GM19395 (cell line): ENCODE results near the gene ARL17A.
"Not testable (repeated sequence)": the region's sequence is repeated elsewhere in the genome, so short reads cannot be mapped to it uniquely, and the experiment has no call there.

ENCODE experiments used
- ATAC-seq: cut with Tn5 transposase; IDR thresholded peaks from one replicate; pipeline ENCODE4 v1.9.1; 2021; ENCODE audit warnings: mild to moderate bottlenecking, moderate library complexity; ENCODE audit not compliant: unreplicated experiment

ARL17A gene

DNA sequence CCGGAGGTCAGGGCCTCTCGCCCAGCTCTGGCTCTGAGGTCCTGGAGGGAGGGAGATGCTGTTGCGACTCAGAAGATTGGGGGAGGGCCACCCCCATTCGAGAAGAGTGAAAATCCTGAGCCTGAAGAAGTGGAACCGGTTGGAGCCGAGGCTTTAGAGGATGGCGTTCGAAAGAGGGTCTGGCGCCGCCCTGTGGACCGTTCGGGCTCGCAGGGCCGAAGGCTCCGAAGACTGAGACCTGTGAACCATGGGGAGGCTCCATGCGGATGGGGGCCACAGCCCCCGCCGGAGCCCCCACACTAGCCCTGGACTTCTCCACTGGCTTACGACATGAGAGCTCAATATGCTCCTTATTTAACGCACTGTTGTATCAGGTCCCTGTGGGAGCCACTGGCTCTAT lies 20.3 kb downstream of the ARL17A start:
- not testable (repeated sequence) for ATAC-seq

DNA sequence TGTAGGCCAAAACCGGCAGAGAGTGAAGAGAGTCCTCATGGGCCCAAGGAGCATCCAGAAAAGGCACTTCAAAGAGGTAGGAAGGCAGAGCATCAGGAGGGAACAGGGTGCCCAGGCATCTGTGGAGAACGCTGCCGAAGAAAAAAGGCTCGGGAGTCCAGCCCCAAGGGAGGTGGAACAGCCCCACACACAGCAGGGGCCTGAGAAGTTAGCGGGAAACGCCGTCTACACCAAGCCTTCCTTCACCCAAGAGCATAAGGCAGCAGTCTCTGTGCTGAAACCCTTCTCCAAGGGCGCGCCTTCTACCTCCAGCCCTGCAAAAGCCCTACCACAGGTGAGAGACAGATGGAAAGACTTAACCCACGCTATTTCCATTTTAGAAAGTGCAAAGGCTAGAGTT lies 30.9 kb downstream of the ARL17A start:
- not testable (repeated sequence) for ATAC-seq

DNA sequence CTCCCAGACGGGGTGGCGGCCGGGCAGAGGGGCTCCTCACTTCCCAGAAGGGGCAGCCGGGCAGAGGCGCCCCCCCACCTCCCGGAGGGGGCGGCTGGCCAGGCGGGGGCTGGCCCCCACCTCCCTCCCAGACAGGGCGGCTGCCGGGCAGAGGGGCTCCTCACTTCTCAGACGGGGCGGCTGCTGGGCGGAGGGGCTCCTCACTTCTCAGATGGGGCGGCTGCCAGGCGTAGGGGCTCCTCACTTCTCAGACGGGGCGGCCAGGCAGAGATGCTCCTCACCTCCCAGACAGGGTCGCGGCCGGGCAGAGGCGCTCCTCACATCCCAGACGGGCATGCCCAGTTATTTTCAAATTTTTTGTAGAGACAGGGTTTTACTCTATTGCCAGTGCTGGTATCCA lies 44.8 kb downstream of the ARL17A start:
- ATAC-seq, result not testable (repeated sequence)

DNA sequence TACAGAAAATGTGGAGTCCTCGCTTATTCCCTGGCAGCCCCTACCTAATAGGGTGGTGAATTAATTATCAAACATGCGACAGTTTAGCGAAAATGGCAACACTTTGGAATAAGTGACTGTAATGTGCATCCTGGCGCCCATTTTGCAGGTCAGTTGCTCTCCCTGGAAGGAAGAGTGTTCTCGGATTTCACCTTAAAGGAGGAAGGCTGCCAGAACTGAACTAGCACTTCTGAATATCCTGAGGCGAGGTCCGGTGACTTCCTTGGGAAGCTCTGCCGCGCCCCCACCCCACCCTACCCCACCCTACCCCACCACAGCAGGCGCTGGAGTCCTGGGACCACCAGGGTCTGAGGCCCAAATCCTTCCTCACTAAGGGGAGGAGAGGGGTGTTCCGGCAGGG lies 67.3 kb downstream of the ARL17A start, which contains the start of gene LRRC37A2:
Gene LRRC37A2, plus strand, starts transcription at position 301 of the 400 bp plus-strand sequence. CDS start 245 bp downstream, outside the sequence.
- ATAC-seq, result not testable (repeated sequence)

DNA sequence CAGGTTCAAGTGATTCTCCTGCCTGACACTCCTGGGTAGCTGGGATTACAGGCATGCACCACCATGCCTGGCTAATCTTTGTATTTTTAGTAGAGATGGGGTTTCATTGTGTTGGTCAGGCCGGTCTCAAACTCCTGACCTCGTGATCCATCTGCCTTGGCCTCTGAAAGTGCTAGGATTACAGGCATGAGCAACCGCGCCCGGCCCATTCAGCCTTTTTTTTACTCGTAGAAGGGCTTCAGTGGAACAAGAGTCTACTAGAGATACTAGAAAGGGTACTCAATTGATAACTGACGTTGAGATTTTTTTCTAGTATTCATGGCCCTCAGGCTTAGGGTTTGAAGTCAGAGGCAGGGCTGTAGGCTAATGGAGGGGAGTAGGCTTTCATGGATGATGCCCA lies 73.6 kb downstream of the ARL17A start:
- ATAC-seq, result not testable (repeated sequence)

DNA sequence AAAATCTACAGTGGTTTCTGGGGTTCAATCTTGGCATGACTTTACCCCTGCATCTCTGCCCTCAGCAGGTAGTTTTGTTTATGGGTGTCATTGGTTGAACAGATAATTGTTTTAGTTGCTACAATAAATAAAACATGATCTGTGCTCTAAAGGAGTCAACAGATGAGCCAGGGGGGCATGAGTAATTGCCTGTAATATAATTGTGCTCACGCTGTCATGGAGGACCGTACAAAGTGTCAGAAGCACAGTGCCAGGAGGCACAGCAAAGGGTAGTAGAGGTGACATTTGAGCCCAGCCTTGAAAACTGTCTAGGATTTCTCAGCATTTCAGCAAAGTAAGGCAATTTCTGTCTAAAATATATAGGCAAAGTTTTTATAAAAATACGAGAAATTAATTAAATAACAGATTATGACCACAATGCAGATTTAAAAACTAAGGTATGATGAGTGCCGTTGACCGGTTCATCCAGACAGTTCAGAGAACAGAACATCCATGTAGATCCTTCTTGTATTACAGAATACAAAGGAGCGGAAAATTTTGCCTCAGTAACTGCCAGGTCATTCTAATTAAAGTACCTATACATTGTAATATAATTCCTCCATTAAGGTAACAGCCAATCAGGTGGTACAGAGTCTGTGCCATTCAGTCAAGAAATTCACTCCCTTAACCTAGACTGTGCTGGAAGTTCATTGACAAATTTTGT lies 79.9 kb downstream of the ARL17A start:
- ATAC-seq, result not testable (repeated sequence)

DNA sequence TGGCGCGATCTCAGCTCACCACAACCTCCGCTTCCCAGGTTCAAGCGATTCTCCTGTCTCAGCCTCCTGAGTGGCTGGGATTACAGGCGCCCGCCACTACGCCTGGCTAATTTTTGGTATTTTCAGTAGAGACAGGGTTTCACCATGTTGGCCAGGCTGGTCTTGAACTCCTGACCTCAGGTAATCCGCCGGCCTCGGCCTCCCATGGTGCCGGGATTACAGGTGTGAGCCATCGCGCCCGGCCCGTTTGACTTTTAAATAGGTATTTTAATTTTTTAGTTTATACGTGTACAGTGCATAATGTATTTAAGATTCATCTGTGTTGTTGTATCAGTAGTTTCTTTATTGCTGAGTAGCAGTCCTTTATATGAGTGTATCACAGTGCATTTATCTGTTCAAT lies 87.5 kb downstream of the ARL17A start:
- not testable (repeated sequence) for ATAC-seq

DNA sequence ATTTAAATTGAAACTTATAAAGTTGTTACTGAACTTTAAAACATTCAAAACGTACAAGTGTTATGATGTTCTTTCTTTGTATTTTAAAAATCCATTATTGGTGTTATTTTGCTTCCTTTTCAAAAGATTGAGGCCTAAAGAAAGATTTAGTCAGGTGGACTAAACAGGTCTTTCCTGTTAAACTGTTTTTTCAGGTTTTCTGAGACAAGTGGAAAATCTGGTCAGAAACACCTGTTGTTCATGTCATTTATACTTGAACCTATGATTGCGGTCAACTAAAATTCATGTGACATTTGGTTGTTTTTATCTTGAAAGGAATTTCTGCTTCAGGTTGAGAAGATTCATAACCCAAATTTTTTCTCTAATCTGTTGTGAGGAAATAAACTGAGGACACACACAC lies 98.2 kb downstream of the ARL17A start:
- ATAC-seq, result not testable (repeated sequence)

DNA sequence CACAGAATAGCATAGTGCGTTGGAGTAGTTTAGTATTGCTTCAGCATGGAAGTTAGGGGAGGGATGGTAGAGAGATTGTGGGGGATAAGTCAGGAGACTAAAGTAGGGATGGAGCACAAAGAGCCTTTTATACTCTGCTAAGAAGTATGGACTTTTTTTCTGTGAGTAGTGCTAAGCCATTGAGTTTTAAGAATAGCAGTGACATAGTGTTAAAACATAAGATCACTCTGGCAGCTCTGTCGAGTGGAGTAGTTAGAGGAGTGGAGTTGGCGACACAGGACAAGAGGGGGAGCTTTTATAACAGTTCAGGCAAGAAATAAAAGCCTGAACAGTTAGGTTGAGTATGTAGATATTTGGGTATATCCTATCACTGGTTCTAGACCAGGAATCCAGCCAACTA lies 100.7 kb downstream of the ARL17A start:
- ATAC-seq, result not testable (repeated sequence)

DNA sequence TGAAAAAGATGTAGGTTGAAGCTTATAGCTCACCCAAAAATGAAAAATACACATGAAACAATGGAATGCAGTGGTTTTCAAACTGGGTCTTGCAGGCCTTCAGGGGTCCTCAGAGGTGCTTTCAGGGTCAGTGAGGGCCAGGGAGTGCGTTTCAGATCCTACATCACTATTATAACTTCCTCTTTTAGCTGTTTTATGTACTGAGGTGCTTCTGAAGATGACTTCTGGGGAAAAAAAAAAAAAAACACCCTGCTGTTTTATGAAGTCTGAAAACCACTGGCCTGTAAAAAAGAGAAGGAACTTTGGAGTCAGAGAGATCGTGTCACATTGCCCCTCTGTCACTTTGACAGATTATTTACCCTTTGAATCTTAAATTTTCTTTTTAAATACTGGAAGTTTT lies 103.9 kb downstream of the ARL17A start:
- ATAC-seq, result not testable (repeated sequence)

DNA sequence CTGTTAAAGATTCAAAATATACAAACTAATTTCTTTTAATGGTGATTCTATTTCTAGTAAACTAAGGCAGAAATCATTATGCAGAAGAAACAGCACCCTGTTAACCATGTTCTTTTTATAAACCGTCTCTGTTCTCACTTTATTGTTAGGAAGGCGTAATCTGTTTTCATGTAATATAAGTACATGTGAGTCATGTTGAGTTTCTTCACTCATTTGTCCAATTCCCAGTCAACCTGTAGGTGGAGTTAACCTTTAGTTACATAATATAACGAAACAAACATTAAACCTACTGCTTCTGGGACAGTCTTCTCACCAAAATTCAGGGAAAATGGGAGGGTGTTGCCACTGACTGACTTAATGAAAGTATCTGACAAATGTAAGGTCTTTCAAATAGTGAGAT lies 105.0 kb downstream of the ARL17A start:
- not testable (repeated sequence) for ATAC-seq

DNA sequence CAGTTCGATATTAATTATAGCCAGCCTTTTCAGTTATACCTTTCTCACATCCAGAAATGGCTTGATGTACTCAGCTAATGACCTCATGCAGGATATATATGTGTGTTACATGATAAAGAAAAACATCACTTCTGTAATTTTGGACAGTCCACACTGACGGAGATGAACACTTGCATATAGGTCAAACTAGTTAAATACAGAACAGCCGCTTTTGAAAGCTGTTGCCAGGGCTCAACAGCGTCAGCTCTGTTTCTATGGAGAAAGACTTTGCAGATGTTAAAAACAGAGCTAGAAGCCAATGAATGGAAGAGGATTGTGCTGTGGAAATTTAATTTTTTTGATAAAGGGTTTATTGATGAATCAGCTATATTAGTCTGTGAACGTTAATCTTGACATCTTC lies 111.9 kb downstream of the ARL17A start:
- ATAC-seq, result not testable (repeated sequence)
